H1 (cell line): Measurements from ENCODE around the gene PHC1.

ENCODE experiments used
- CREB1 ChIP-seq: IDR thresholded peaks from 2 replicates; pipeline ENCODE4 v1.6.1; 2012; ENCODE audit warnings: inconsistent platforms
- CTBP2 ChIP-seq: IDR thresholded peaks from 2 replicates; pipeline ENCODE4 v1.7.0; 2011; ENCODE audit warnings: borderline replicate concordance, mild to moderate bottlenecking, moderate library complexity, mixed read lengths, low read length; ENCODE audit not compliant: insufficient read depth, insufficient read length
- CTCF ChIP-seq, 3 experiments: IDR thresholded peaks; 1 replicate in 2 of 3; 2 replicates in 1 of 3; pipeline versions ENCODE4 v1.5.1 to v1.6.1; 2011; ENCODE audit warnings: low read length in 3 of 3, mild to moderate bottlenecking in 3 of 3, inconsistent platforms in 2 of 3, low read depth in 1 of 3, moderate library complexity in 1 of 3; ENCODE audit not compliant: insufficient read depth in 1 of 3; ENCODE audit errors: control extremely low read depth in 1 of 3
- GTF2F1 ChIP-seq: IDR thresholded peaks from 2 replicates; pipeline ENCODE4 v1.6.1; 2012; ENCODE audit warnings: low read depth, low read length, improper control_type of control experiment, borderline replicate concordance
- JUN ChIP-seq: IDR thresholded peaks from 2 replicates; pipeline ENCODE4 v1.6.1; 2011; ENCODE audit warnings: low read depth, mild to moderate bottlenecking, improper control_type of control experiment, low read length
- KDM4A ChIP-seq: IDR thresholded peaks from one replicate; pipeline ENCODE4 v1.7.1; 2012; ENCODE audit warnings: low read depth, mild to moderate bottlenecking, moderate library complexity, low read length, inconsistent platforms; ENCODE audit not compliant: severe bottlenecking
- MAX ChIP-seq: IDR thresholded peaks from 2 replicates; pipeline ENCODE4 v1.6.1; 2012; ENCODE audit warnings: inconsistent platforms
- POLR2AphosphoS5 ChIP-seq: IDR thresholded peaks from 2 replicates; pipeline ENCODE4 v1.6.1; 2011; ENCODE audit warnings: low read depth, low read length
- SIN3A ChIP-seq, 2 experiments: IDR thresholded peaks in 1 of 2; conservative IDR thresholded peaks in 1 of 2; 2 replicates each; pipeline ENCODE4 v1.6.1; 2011 to 2012; ENCODE audit warnings: low read length in 2 of 2, improper control_type of control experiment in 1 of 2, low read depth in 1 of 2, mild to moderate bottlenecking in 1 of 2
- SP1 ChIP-seq: IDR thresholded peaks from 2 replicates; pipeline ENCODE4 v1.6.1; 2011; ENCODE audit warnings: low read depth, low read length
- TAF1 ChIP-seq: IDR thresholded peaks from 2 replicates; pipeline ENCODE4 v1.6.1; 2011; ENCODE audit warnings: mild to moderate bottlenecking, low read depth, low read length
- YY1 ChIP-seq: IDR thresholded peaks from 2 replicates; pipeline ENCODE4 v1.6.1; 2011; ENCODE audit warnings: low read depth, mild to moderate bottlenecking, low read length

GRCh38 chr12:8876887-8877286 lies 37.4 kb upstream of the PHC1 start:
- TF ChIP-seq MAX (no peak), CTCF (IDR thresholded peaks at IDR 0.05; ENCODE audit: control extremely low read depth in 1 of 3, insufficient read depth in 1 of 3, low read depth in 1 of 3, low read length in 3 of 3) (no peak), SIN3A (conservative IDR thresholded peaks at IDR 0.05 in 1 of 2, IDR thresholded peaks at IDR 0.05 in 1 of 2; ENCODE audit: low read depth in 1 of 2, low read length in 2 of 2) (no peak), YY1 (no peak), TAF1 (no peak), CTBP2 (no peak), JUN (no peak), CREB1 (no peak), KDM4A (no peak), GTF2F1 (no peak), SP1 (no peak), POLR2AphosphoS5 (no peak)
